GM21576 (cell line): ENCODE measurements around the gene ZNF516.
"Not testable (repeated sequence)": the region's sequence is repeated elsewhere in the genome, so short reads cannot be mapped to it uniquely, and the experiment has no call there.

Experiments
- ATAC-seq: cut with Tn5 transposase; IDR thresholded peaks from one replicate; pipeline ENCODE4 v1.9.1; 2021; ENCODE audit warnings: mild to moderate bottlenecking, moderate library complexity; ENCODE audit not compliant: unreplicated experiment

ZNF516 gene, protein sequence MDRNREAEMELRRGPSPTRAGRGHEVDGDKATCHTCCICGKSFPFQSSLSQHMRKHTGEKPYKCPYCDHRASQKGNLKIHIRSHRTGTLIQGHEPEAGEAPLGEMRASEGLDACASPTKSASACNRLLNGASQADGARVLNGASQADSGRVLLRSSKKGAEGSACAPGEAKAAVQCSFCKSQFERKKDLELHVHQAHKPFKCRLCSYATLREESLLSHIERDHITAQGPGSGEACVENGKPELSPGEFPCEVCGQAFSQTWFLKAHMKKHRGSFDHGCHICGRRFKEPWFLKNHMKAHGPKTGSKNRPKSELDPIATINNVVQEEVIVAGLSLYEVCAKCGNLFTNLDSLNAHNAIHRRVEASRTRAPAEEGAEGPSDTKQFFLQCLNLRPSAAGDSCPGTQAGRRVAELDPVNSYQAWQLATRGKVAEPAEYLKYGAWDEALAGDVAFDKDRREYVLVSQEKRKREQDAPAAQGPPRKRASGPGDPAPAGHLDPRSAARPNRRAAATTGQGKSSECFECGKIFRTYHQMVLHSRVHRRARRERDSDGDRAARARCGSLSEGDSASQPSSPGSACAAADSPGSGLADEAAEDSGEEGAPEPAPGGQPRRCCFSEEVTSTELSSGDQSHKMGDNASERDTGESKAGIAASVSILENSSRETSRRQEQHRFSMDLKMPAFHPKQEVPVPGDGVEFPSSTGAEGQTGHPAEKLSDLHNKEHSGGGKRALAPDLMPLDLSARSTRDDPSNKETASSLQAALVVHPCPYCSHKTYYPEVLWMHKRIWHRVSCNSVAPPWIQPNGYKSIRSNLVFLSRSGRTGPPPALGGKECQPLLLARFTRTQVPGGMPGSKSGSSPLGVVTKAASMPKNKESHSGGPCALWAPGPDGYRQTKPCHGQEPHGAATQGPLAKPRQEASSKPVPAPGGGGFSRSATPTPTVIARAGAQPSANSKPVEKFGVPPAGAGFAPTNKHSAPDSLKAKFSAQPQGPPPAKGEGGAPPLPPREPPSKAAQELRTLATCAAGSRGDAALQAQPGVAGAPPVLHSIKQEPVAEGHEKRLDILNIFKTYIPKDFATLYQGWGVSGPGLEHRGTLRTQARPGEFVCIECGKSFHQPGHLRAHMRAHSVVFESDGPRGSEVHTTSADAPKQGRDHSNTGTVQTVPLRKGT

DNA sequence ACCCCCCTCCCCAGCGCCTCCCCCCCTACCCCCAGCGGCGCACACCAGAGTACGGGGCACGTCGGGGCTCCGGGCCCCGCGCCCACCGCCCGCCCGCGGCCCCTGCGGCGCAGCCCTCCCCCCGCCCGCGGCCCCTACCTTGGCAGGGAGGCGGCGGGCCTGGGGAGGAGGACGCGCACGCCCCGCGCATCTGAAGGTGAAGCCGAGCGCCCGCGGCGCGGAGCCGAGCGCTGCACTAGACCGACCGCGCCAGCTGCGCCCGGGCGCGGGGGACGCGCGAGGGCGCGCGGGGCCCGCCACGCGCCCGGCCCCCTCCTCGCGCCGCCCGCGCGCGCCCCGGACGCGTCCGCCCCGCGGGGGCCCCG lies at the start of gene ZNF516:
TSS of gene ZNF516 (minus strand) at position 237 of the 365 bp plus-strand sequence. CDS start 52,188 bp downstream, outside the sequence.
- no peak for ATAC-seq

DNA sequence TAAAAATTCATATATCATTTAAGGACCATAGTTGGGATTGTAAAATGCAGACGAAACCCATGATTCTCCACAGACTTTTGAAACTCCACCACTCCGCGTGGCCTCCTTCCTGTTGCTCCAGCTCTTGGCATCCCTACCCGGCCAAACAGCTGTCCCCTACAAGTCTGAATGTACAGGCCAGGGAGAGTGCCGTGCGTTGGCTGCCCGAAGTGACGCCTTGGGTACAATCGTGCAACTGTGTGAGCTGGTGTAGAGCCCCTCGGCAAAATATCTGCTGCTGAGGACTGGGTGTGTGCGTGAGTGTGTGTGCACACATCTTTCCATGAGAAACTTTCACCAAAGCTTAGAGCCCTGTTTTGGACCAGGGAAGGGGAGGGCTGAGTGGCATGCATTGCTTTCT lies 43.8 kb upstream of the ZNF516 start:
- ATAC-seq = no peak

DNA sequence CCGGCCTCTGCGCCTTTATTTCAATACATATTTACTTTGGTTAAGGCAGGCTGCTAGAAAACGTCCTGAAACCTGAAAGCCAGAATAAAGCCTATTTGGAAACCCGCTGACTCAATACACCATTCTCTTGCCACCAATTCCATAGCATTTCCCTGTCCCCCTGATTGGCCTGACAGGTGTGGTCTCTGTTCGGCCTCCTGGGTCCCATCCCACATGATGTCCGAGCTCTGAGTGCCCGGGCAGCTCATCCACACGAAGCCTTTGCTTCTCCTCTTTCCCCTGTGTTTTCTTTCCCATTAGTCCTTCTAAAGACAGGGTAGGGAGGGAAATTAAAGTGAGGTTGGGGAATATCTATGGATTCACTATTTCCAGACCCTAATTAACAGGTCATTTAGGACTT lies 42.6 kb upstream of the ZNF516 start:
- no peak for ATAC-seq

DNA sequence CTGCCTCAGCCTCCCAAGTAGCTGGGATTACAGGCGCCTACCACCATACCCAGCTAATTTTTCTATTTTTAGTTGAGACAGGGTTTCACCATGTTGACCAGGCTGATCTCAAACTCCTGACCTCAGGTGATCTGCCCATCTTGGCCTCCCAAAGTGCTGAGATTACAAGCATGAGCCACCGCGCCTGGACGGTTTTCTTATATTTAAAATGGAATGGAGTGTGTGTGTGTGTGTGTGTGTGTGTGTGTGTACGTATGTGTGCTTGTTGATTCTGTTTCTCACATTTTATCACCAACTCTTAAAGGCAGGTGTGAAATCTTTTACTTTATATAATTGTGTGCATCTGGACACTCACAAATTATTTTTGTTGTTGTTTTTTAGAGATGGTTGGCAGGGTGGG lies 41.6 kb upstream of the ZNF516 start:
- not testable (repeated sequence) for ATAC-seq

DNA sequence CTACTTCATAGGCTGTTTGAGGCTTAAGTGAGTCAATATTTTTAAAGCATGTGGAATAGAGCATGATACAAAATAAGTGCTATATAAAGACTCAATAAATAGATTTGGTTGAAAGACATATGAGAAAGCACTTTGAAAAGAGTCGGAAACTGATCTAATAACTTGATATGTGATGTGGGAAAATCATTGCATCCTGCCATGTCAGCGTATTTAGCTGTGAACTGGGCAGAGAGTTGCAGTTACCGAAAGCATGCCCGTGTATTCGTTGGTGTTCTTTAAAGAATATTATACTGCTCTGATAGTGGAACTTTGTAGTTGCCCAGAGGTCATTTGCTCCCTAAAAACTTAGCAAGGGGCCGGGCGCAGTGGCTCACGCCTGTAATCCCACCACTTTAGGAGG lies 37.8 kb upstream of the ZNF516 start:
- no peak for ATAC-seq

DNA sequence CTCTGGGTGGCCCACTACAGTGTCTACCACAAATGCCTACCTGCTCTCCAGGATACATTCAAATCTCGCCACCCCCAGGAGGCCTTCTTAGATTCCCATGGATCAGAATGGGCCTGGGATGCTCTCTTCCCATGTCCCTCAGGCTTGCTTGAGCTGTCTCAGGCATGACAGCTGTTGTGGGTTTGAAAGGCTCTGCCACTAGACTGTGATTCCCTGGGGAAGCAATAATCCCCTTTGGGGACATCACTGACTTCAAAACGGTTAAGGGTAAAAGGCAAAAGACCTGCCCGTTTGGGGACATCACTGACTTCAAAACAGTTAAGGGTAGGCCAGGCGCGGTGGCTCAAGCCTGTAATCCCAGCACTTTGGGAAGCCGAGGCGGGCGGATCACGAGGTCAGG lies 35.8 kb upstream of the ZNF516 start:
- no peak for ATAC-seq

DNA sequence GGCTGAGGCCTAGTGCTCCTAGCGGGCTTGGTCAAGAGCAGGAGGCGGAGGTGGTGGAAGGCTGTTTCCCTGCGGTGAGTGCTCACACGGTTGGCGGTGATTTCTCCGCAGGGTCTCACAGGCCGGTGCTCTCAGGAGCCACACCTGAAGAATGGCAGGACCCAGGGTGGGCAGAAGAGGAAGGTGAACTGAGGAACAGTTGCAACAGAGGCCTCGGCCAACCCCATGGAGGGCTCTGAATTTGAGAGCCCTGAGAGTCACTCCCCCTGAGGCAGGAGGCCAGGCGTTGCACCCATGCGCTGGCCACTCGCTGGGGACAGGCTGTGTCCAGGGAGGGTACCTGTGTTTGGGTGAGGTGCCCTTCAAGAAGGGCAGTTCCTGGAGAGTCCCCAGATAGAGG lies 35.3 kb upstream of the ZNF516 start:
- no peak for ATAC-seq

DNA sequence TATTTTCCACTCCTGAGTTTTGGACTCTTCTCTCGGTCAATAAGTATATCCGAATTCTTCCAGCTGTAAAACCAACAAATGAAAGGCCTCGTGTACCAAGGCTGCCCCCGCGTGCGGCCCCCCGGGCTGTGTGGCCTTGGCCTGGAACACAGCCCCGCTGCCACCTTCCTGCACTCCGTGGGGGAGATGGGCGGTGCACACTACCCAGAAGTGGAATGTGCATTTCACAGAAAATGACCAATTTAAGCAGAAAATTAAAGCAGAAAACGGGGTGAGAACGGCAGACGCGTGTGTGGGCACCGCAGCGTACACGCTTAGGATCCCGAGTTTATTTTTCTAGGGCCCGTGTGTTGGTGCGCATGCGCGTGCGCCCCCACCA lies 34.4 kb upstream of the ZNF516 start:
- ATAC-seq = no peak

DNA sequence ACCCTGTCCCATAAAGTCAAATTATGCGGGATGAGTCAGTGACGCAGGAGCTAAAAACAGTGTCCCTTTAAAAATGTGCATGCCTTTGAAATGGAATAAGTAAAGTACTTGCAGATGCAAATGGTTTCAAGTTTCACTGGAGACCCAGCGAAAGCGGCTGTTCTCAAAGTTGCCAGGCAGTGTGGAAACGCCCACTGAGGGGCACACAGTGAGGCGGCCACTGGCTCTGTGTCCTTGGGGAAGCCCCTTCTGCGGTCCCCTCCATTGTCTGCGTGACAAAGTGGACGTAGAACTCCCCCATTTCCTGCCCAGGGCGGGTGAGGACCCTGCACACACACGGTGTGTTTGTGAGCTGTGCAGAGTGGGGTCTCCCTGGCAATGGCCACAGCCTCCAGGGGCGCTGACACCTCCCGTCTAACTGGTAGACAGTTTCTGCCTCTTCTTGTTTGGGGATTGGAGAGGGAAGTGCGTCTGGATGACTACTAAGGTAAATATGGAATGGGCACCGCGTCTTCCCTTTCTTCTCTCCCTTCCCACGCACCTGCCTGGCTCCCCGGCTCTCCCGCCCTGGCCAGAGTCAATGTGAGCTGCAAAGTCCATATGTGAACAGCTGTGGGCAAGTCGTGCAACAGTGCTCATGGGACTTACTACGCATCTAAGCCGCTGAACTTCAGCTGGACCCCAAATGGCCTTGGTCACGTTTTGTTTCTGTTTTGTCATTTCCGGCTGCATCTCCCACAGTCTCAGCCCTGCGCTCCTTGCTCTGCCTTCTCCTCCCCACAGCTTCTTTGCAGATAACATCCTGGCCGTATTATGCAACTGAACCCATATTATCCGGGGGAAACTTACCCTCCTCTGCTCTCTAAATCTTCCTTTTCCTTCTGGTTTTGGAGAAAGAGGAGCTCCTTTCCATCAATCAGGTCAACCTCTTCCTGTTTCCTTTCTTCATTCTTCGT lies 33.7 kb upstream of the ZNF516 start:
- ATAC-seq = no peak

DNA sequence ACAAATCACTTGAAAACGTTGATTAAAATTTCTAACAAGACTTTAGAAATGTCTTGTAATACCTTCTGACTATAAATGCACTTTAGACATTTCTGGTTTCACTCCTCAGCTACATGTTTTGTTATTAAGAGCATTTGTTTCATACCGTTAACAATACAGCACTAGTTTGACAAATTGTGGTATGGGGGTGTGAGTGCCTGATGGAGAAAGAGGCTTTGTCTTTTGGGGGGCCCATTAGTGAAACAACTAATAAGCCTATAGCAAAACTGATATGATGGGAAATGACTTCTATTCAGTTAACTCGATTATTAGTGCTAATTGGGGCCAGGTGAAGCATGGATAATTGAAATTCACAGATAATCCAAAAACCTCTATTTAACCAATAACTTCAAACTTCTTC lies 30.9 kb upstream of the ZNF516 start:
- ATAC-seq = no peak

DNA sequence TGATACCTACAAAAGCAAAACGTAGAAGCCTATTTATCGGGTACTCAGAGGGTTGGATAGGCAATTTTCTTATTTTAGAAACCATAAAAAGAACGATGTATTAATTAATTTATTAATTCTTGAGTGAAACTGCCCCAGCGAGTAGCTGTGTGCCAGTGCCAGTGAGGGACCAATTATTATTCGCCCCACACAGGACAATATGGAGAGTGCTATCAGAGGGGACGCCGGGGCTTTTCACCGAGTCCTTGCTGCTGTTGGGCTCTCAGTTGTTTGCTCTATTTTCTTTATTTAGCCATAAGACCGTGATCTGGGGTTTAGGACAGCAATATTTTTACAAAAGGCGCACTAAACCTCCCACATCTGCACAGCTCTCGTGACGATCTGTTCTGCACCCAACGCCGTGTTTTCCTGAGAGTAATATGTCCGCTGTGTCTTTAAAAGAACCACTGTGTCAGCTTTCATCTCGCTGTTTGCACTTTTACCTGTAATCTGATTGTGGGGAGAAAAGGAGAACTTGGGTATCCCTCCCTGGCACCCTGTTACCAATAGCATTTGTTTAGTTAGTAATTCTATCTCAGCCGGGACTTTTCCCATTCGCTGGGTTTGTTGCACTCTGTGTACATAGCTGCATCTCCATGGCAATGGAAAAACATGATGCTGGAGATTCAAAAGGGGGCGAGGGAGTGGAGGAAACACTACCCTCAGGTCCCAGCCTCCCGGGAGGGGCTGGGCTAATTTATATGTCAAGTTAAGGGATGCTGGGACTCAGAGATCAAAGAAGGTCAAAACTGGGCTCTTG lies 30.1 kb upstream of the ZNF516 start:
- no peak for ATAC-seq

DNA sequence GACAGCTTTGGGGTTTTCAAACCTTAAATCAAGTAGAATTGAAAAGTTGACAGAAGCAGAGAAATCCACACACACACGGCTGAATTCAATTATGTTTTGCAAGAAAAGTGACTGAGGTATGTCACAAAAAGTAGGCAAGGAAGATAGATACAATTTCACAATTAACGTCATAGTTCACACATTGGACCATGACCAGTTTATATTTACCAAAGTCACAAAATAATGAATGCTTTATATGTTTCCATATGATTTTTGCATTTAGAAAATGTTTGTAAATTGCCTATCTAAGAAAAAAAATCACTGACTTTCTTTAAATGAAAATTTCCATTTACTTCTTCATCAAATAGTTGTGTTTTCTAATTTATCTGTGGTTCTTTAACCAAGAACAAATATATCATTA lies 29.4 kb upstream of the ZNF516 start:
- ATAC-seq = no peak

DNA sequence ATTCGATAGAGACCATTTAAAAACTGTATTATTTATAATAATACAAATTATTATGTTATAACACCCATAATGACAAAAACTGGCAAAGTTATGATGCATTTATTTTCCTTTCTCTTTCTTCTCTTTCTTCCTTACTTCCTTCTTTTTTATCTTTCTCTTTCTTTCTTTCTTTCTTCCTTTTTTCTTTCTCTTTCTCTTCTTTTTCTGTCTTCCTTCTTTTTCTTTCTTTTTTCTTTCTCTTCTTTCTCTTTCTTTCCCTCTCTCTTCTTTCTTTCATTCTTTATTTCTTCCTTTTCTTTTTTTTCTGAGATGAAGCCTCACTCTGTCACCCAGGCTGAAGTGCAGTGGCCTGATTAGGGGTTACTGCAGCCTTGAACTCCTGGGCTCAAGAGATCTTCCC lies 27.5 kb upstream of the ZNF516 start:
- no peak for ATAC-seq

DNA sequence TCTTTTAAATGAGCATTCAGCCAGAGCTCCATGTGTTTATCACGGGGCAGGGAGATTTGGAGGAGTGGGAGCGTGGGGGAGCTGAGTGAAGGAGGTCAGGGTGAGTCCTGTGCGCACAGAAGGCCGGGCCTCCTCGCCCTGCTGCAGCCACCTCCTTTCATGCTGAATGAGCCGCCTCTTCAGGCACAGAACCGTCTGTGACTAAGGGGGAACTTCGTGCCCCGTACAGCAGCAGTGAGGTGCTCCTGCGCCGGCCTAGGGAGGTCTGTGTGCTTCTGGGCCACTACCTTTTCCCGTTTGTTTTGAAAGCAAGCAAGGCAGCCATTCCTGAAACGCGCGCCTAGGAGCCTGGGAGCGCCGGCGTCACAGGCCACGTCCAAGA lies 27.1 kb upstream of the ZNF516 start:
- no peak for ATAC-seq

DNA sequence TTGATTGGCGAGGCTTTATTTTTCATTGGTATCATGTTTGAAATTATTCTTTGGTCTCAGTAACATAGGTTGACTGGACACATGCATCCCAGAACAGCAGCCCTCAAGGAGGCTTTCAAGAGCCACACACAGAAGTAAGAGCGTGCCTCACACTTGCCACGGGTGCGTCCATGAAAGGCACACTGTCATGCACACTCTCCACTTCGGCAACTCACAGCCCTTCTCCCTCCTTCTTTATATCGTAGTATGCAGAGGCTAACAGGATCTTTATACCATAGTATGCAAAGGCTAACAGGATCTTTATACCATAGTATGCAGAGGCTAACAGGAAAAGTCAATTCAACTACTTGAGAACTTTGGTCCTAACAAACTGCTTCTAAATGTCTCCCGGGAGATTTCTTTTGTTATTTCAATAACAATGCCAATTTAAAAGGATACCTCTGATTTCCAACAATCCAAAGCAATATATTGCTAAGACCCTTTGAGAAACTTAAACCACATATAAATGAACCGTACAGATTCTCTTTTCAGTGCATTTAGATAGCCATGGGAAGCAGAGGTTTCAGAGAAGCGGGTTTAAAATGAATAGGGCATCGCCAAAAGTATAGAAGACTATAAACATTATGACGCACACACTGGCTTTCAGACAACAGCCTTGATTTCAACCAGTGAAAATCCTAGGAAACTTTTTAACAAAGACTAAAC lies 26.5 kb upstream of the ZNF516 start:
- ATAC-seq = no peak

DNA sequence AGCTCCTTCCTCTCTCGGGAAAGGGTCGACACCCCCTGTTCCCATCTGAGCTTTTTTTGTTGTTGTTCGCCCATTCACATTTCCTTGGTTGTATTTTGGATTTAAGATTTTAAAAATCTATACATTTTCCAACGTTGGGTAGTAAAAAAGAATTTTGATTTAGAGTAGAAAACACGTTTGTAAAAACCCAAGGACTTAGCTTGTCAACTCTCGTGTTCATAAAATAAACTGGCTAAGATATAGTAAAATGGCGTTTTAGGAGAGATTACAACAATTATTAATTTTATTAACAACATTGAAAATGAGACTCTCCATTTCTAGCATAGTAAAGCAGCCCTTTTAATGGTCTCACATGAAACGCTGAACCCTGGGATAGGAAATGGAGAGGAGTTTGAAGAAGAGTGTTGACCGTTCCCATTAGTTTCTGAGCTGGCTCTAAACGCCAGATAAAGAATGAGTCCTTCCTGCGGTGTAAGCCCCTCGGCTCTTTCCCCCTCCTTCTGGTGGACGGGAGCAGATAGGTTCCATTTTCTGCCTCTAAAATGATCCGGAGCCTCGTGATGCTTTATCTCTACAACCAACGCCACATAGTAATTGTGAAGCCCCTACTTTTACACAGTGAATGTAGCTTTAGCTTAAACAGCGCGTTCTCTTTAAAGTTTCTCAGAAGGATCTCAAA lies 24.0 kb upstream of the ZNF516 start:
- ATAC-seq = no peak

DNA sequence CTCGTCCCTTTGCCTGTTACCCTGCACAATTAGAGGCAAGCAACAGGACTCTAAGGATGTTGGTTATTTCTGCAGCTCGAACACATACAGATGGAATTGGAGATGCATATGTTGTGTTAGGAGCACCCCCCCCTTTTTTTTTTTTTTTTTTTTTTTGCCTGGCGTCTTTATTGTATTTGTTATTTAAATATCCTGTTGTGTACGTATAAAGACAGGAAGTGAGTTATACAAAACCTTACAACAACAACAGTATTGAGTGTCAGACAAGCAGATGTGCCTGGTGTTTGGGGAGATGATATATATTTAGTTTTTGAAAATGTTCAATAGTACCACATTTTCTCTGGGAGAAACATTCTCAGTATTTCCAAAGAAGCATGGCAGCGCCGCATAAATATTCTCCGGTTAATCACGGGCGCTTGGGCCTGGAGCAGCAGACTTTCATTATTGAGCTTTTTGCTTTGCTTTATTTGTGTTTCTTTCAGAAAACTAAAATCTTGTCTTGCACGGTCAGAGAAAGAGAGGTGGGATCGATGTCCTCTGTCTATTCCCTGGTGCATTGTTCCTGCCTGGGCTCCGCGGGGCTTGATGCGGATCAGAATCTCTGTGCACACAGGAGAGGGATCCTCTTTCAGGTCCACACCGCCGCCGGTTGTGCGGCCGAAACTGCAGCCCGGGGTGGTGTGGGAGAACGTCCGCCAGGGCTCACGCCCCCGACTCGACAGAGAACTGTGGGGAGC lies 23.2 kb upstream of the ZNF516 start:
- ATAC-seq = no peak

DNA sequence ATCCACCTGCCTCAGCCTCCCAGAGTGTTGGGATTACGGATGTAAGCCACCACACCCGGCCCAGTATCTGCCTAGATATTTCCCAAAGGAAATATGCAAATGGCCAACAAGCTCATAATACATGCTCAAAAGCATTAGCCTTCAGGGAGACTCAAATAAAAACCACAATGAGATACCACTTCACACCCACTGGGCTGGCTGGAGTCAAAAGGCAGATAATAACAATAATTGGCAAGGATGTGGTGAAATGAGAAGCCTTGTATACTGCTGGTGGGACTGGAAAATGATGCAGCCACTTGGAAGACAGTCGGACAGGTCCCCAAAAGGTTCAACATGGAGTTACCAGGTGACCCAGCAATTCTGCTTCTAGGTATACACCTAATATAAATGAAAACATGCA lies 20.5 kb upstream of the ZNF516 start:
- ATAC-seq = no peak
